GM23338 (cell line): ENCODE results near the gene BPIFA2. TPM values are rescaled to one million over a fixed set of nuclear protein-coding genes. Genes with fewer than 3 reads are reported as not detected.

Source experiments
- ATAC-seq: fragments of 200-7000 bp; cut with Tn5 transposase; 3 replicates; pipeline ENCODE4 v1.9.1; 2020
- DNase-seq: peaks from one replicate; pipeline ENCODE4 v3.0.0-alpha.2; 2015; ENCODE audit warnings: low spot score
- H2AFZ ChIP-seq: fragments of 200-600 bp; sonication (generic); 2 replicates; pipeline ENCODE4 v1.8.0; 2016; ENCODE audit warnings: antibody characterized with exemption, mild to moderate bottlenecking, moderate library complexity
- H3F3A ChIP-seq: fragments of 200-600 bp; sonication (generic); replicated peaks from 2 replicates; pipeline ENCODE4 v1.8.0; 2017; ENCODE audit warnings: antibody characterized with exemption, mixed run types, low read depth
- H3K27ac ChIP-seq: fragments of 200-600 bp; sonication (generic); 2 replicates; pipeline ENCODE4 v1.6.1; 2016; ENCODE audit warnings: low read depth
- H3K27me3 ChIP-seq: fragments of 200-600 bp; sonication (generic); 2 replicates; pipeline ENCODE4 v1.8.0; 2016; ENCODE audit warnings: mild to moderate bottlenecking, mixed run types, moderate library complexity; ENCODE audit not compliant: insufficient read depth
- H3K36me3 ChIP-seq: fragments of 200-600 bp; sonication (generic); 2 replicates; pipeline ENCODE4 v1.8.0; 2016; ENCODE audit warnings: mild to moderate bottlenecking; ENCODE audit not compliant: insufficient read depth
- H3K4me1 ChIP-seq: fragments of 200-600 bp; sonication (generic); 2 replicates; pipeline ENCODE4 v1.8.0; 2016; ENCODE audit warnings: mild to moderate bottlenecking, moderate library complexity; ENCODE audit not compliant: insufficient read depth
- H3K4me2 ChIP-seq: fragments of 200-600 bp; sonication (generic); 2 replicates; pipeline ENCODE4 v1.7.1; 2017; ENCODE audit warnings: mixed run types
- H3K4me3 ChIP-seq: fragments of 200-600 bp; sonication (generic); 2 replicates; pipeline ENCODE4 v1.6.1; 2016; ENCODE audit warnings: mixed run types
- H3K79me2 ChIP-seq: fragments of 200-600 bp; sonication (generic); replicated peaks from 2 replicates; pipeline ENCODE4 v1.8.0; 2017; ENCODE audit warnings: mild to moderate bottlenecking; ENCODE audit not compliant: insufficient read depth
- H3K9me2 ChIP-seq: fragments of 200-600 bp; sonication (generic); 2 replicates; pipeline ENCODE4 v1.8.0; 2017; ENCODE audit not compliant: insufficient read depth
- H4K20me1 ChIP-seq: fragments of 200-600 bp; sonication (generic); replicated peaks from 2 replicates; pipeline ENCODE4 v1.8.0; 2017; ENCODE audit warnings: mild to moderate bottlenecking; ENCODE audit not compliant: insufficient read depth
- H3K27ac Mint-ChIP-seq: 2 replicates; pipeline ENCODE4 v1.8.0; 2020; ENCODE audit warnings: inconsistent platforms, mild to moderate bottlenecking, moderate library complexity, mixed read lengths
- H3K27me3 Mint-ChIP-seq: 3 replicates; pipeline ENCODE4 v1.8.0; 2022; ENCODE audit warnings: low read depth, mild to moderate bottlenecking, moderate library complexity, mixed read lengths, inconsistent platforms; ENCODE audit not compliant: insufficient read depth, poor library complexity
- H3K36me3 Mint-ChIP-seq: 3 replicates; pipeline ENCODE4 v1.8.0; 2021; ENCODE audit warnings: low read depth, mild to moderate bottlenecking, inconsistent platforms, moderate library complexity, mixed read lengths
- H3K4me1 Mint-ChIP-seq: 3 replicates; pipeline ENCODE4 v1.8.0; 2020; ENCODE audit warnings: mild to moderate bottlenecking, inconsistent platforms, mixed read lengths
- H3K4me3 Mint-ChIP-seq: 3 replicates; pipeline ENCODE4 v1.8.0; 2021; ENCODE audit warnings: moderate library complexity, mild to moderate bottlenecking, inconsistent platforms, mixed read lengths
- H3K9me3 Mint-ChIP-seq: 3 replicates; pipeline ENCODE4 v1.8.0; 2020; ENCODE audit warnings: moderate library complexity, mild to moderate bottlenecking, inconsistent platforms, mixed read lengths
- CREB1 ChIP-seq: fragments of 250-450 bp; sonication (Bioruptor Pico); IDR thresholded peaks from 2 replicates; pipeline ENCODE4 v1.5.0; 2020; ENCODE audit warnings: low read depth, mild to moderate bottlenecking, moderate library complexity
- EZH2phosphoT487 ChIP-seq: fragments of 200-600 bp; sonication (generic); IDR thresholded peaks from one replicate; pipeline ENCODE4 v1.8.1; 2018; ENCODE audit warnings: antibody characterized with exemption; ENCODE audit not compliant: unreplicated experiment
- POLR2AphosphoS5 ChIP-seq: IDR thresholded peaks from 2 replicates; pipeline ENCODE4 v1.6.1; 2016; ENCODE audit warnings: antibody characterized with exemption, low read depth
- ZNF114 ChIP-seq: fragments of 250-450 bp; sonication (Bioruptor Pico); IDR thresholded peaks from 2 replicates; pipeline ENCODE4 v1.5.0; 2020; ENCODE audit warnings: mild to moderate bottlenecking, moderate library complexity
- ZNF331 ChIP-seq: fragments of 250-450 bp; sonication (Bioruptor Pico); IDR thresholded peaks from 2 replicates; pipeline ENCODE4 v1.5.0; 2020; ENCODE audit warnings: low read depth, mild to moderate bottlenecking, moderate library complexity
- ZNF462 ChIP-seq: fragments of 250-450 bp; sonication (Bioruptor Pico); IDR thresholded peaks from 2 replicates; pipeline ENCODE4 v1.5.0; 2020; ENCODE audit warnings: mild to moderate bottlenecking, moderate library complexity
- polyA plus RNA-seq: library from polyadenylated mRNA; unstranded; fragments of >200 nt; fragmentation: Nextera tagmentation; extraction: Ambion mirVana; gene quantifications from 2 replicates; pipeline ENCODE4 v1.2.1, GENCODE V29; 2016
- total RNA-seq: library from RNA; depleted of rRNA; stranded (reverse); fragments of >200 nt; shearing (Covaris generic); gene quantifications from 2 replicates; pipeline ENCODE4 v1.2.3, GENCODE V29; 2014

Gene BPIFA2
- total and polyA plus RNA-seq, 2 experiments from 2014 or later: not detected

GRCh38 chr20:33160681-33161080 is 7.3 kb upstream of the BPIFA2 start (continued):
- no peak for TF ChIP-seq ZNF462 (CRISPR knock-in tag)
- no peak for TF ChIP-seq CREB1 (CRISPR knock-in tag)
- TF ChIP-seq EZH2phosphoT487: no peak
- TF ChIP-seq ZNF114 (CRISPR knock-in tag): no peak

GRCh38 chr20:33162313-33162712 is 5.6 kb upstream of the BPIFA2 start:
- H3K9me3 Mint-ChIP-seq: no peaks in the 10 kb centered on the region; the same call in 2 of the 3 replicates
- no peak overlapping the region for H3K4me3 Mint-ChIP-seq
- H4K20me1 ChIP-seq: no peaks in the 10 kb centered on the region; the same call in 1 of the 2 replicates
- H3F3A ChIP-seq: no peaks in the 10 kb centered on the region
- H3K4me1 ChIP-seq: no peaks in the 10 kb centered on the region
- H3K27me3 Mint-ChIP-seq: peaks cover 8% of the 10 kb centered on the region
- H3K4me2 ChIP-seq: no peak overlapping the region
- DNase-seq (no peak), ATAC-seq (no peak)
- no peak overlapping the region for H2AFZ ChIP-seq
- no peak overlapping the region for H3K27ac Mint-ChIP-seq
- no peaks in the 10 kb centered on the region for H3K27me3 ChIP-seq
- no peaks in the 10 kb centered on the region for H3K36me3 ChIP-seq
- no peaks in the 10 kb centered on the region for H3K36me3 Mint-ChIP-seq
- H3K27ac ChIP-seq: no peak overlapping the region
- H3K79me2 ChIP-seq: no peaks in the 10 kb centered on the region
- peaks cover 11% of the 10 kb centered on the region; the same call in 1 of the 2 replicates for H3K9me2 ChIP-seq
- no peaks in the 10 kb centered on the region for H3K4me1 Mint-ChIP-seq
- H3K4me3 ChIP-seq: no peak overlapping the region
- no peak for TF ChIP-seq ZNF331
- TF ChIP-seq POLR2AphosphoS5: no peak
- no peak for TF ChIP-seq ZNF462 (CRISPR knock-in tag)
